ENCODE data around the gene MRPL40. TPM values are rescaled to one million over a fixed set of nuclear protein-coding genes. Genes with fewer than 3 reads are reported as not detected.
A peak's percentile ranks its signal among the peaks of the same experiment; 100 is the strongest.

Gene MRPL40
- polyA plus RNA-seq, 1 donor from 2014 or later: 32.5 TPM

DNA sequence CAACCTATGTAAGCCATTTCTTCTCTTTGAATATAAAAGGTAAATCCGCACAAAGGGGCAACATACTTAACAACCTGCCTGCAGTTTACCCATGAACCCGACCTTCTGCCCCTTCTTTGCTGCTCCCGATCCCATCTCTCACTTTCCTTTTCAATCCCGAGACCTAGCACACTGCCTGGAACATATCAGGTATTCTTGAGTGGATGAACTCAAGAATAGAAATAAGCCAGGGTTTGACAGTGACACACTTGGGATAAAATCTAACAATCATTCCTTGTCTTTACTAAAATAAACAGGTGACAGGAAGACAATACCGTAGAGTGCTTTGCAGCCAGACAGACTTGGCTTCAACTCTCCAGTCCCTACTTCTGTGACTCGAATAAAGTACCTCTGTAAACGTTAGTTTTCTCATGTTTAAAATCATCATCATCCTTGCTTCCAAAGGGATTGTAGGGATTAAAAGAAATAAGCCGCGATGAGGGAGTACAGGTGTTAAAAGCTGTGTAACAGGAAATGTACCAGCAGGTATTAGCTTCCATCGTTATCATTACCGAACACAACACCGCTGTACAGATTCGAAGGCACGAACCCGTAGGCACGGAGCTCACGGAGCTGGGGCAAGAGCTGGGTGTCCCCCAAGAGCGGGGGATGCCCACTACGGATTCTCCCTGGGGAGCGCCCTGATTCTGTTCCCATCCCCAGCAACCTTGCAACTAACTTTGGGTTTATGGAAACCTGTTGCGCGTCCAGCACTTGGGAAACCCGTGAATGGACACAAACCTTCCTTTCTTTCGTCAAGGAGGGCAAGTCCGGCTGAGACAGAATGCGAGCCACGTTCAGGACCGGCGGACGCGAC is 45.9 kb downstream of the MRPL40 start:
- Histone ChIP-seq H3K9me2 (ENCODE audit: insufficient read depth, low read length) (no peaks in the 10 kb centered on the region), H3K36me3 (ENCODE audit: insufficient read depth, low read length) (no peaks in the 10 kb centered on the region), H3F3A (ENCODE audit: insufficient read depth, low read length, poor library complexity, severe bottlenecking) (no peaks in the 10 kb centered on the region), H3K79me2 (replicated peaks; ENCODE audit: insufficient read depth, low read length) (peaks cover 19% of the 10 kb centered on the region), H3K4me3 (ENCODE audit: low read length) (peak overlapping the region; percentile 84), H3K4me2 (ENCODE audit: low read length) (peak overlapping the region; percentile 79), H2AFZ (ENCODE audit: low read depth, low read length) (peak overlapping the region; percentile 51), H3K9ac (ENCODE audit: low read length) (peak overlapping the region; percentile 73), H3K9me3 (ENCODE audit: low read length) (no peaks in the 10 kb centered on the region), H3K27me3 (ENCODE audit: insufficient read depth, low read depth, low read length) (no peaks in the 10 kb centered on the region), H3K27ac (ENCODE audit: low read length) (peak overlapping the region; percentile 82), H4K20me1 (ENCODE audit: insufficient read depth) (no peaks in the 10 kb centered on the region)
- TF ChIP-seq EZH2 (IDR thresholded peaks at IDR 0.05; ENCODE audit: borderline replicate concordance, insufficient read depth, low read length, poor library complexity, severe bottlenecking): no peak
- TF ChIP-seq TAF1 (IDR thresholded peaks at IDR 0.05; ENCODE audit: low read depth): no peak
- TF ChIP-seq, protein P1, sequence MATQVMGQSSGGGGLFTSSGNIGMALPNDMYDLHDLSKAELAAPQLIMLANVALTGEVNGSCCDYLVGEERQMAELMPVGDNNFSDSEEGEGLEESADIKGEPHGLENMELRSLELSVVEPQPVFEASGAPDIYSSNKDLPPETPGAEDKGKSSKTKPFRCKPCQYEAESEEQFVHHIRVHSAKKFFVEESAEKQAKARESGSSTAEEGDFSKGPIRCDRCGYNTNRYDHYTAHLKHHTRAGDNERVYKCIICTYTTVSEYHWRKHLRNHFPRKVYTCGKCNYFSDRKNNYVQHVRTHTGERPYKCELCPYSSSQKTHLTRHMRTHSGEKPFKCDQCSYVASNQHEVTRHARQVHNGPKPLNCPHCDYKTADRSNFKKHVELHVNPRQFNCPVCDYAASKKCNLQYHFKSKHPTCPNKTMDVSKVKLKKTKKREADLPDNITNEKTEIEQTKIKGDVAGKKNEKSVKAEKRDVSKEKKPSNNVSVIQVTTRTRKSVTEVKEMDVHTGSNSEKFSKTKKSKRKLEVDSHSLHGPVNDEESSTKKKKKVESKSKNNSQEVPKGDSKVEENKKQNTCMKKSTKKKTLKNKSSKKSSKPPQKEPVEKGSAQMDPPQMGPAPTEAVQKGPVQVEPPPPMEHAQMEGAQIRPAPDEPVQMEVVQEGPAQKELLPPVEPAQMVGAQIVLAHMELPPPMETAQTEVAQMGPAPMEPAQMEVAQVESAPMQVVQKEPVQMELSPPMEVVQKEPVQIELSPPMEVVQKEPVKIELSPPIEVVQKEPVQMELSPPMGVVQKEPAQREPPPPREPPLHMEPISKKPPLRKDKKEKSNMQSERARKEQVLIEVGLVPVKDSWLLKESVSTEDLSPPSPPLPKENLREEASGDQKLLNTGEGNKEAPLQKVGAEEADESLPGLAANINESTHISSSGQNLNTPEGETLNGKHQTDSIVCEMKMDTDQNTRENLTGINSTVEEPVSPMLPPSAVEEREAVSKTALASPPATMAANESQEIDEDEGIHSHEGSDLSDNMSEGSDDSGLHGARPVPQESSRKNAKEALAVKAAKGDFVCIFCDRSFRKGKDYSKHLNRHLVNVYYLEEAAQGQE (IDR thresholded peaks at IDR 0.05; ENCODE audit: borderline replicate concordance): no peak
- TF ChIP-seq POLR2AphosphoS5 (IDR thresholded peaks at IDR 0.05): no peak
- TF ChIP-seq SMC3 (conservative IDR thresholded peaks at IDR 0.05; ENCODE audit: poor library complexity): no peak
- no peak for TF ChIP-seq RAD21 (conservative IDR thresholded peaks at IDR 0.05)
- TF ChIP-seq EP300 (conservative IDR thresholded peaks at IDR 0.05; ENCODE audit: poor library complexity, severe bottlenecking): no peak
- TF ChIP-seq, protein P2, sequence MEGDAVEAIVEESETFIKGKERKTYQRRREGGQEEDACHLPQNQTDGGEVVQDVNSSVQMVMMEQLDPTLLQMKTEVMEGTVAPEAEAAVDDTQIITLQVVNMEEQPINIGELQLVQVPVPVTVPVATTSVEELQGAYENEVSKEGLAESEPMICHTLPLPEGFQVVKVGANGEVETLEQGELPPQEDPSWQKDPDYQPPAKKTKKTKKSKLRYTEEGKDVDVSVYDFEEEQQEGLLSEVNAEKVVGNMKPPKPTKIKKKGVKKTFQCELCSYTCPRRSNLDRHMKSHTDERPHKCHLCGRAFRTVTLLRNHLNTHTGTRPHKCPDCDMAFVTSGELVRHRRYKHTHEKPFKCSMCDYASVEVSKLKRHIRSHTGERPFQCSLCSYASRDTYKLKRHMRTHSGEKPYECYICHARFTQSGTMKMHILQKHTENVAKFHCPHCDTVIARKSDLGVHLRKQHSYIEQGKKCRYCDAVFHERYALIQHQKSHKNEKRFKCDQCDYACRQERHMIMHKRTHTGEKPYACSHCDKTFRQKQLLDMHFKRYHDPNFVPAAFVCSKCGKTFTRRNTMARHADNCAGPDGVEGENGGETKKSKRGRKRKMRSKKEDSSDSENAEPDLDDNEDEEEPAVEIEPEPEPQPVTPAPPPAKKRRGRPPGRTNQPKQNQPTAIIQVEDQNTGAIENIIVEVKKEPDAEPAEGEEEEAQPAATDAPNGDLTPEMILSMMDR (IDR thresholded peaks at IDR 0.05; ENCODE audit: poor library complexity, severe bottlenecking): no peak
- TF ChIP-seq MXI1 (conservative IDR thresholded peaks at IDR 0.05; ENCODE audit: poor library complexity, severe bottlenecking): no peak

DNA sequence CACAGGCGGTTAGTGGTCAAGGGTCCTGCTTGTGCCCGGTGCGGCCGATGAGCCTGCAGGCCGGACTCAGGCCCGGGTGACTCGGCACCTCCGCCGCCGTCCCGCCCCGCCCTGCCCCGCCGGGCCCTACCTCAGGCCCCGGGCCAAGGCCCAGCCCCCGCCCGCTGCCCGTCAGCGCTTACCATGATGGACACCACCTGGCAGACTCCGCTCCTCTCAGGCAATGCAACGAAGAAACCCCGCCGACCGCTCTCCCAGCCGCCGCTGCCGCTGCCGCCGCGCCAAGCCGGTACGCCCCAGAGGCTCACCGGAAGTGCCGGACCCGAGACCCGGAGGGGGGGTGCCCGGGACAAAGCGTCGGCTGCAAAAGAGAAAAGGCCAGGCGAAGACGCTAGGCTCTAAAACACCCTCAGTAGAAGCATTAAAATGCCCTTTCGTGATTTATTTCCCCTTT is 46.6 kb downstream of the MRPL40 start, which contains the start of gene UFD1:
Gene UFD1 (minus strand): TSS at position 293 of the 454 bp plus-strand sequence. CDS start 108 bp downstream, at position 185.
- Histone ChIP-seq H3F3A (ENCODE audit: insufficient read depth, low read length, poor library complexity, severe bottlenecking) (no peaks in the 10 kb centered on the region), H3K9me2 (ENCODE audit: insufficient read depth, low read length) (no peaks in the 10 kb centered on the region), H3K4me3 (ENCODE audit: low read length) (peak within 1 kb of the TSS; percentile 84), H3K4me2 (ENCODE audit: low read length) (peak within 1 kb of the TSS; percentile 79), H2AFZ (ENCODE audit: low read depth, low read length) (peak within 1 kb of the TSS; percentile 51), H3K9ac (ENCODE audit: low read length) (peak within 1 kb of the TSS; percentile 73), H4K20me1 (ENCODE audit: insufficient read depth) (no peaks in the 10 kb centered on the region), H3K27me3 (ENCODE audit: insufficient read depth, low read depth, low read length) (no peaks in the 10 kb centered on the region), H3K36me3 (ENCODE audit: insufficient read depth, low read length) (no peaks in the 10 kb centered on the region), H3K27ac (ENCODE audit: low read length) (peak within 1 kb of the TSS; percentile 82), H3K79me2 (replicated peaks; ENCODE audit: insufficient read depth, low read length) (peaks cover 19% of the 10 kb centered on the region), H3K9me3 (ENCODE audit: low read length) (no peaks in the 10 kb centered on the region)
- TF ChIP-seq, protein P2 (IDR thresholded peaks at IDR 0.05; ENCODE audit: poor library complexity, severe bottlenecking): no peak
- TF ChIP-seq TAF1 (IDR thresholded peaks at IDR 0.05; ENCODE audit: low read depth): no peak
- no peak for TF ChIP-seq EP300 (conservative IDR thresholded peaks at IDR 0.05; ENCODE audit: poor library complexity, severe bottlenecking)
- TF ChIP-seq SMC3 (conservative IDR thresholded peaks at IDR 0.05; ENCODE audit: poor library complexity): peak; percentile 3
- TF ChIP-seq, protein P1 (IDR thresholded peaks at IDR 0.05; ENCODE audit: borderline replicate concordance): no peak
- TF ChIP-seq POLR2AphosphoS5 (IDR thresholded peaks at IDR 0.05): peak; percentile 60
- TF ChIP-seq MXI1 (conservative IDR thresholded peaks at IDR 0.05; ENCODE audit: poor library complexity, severe bottlenecking): no peak
- TF ChIP-seq RAD21 (conservative IDR thresholded peaks at IDR 0.05): no peak
- no peak for TF ChIP-seq EZH2 (IDR thresholded peaks at IDR 0.05; ENCODE audit: borderline replicate concordance, insufficient read depth, low read length, poor library complexity, severe bottlenecking)
